PC-3 (cell line): Measurements from ENCODE around the gene PPP2R5A. TPM values are rescaled to one million over a fixed set of nuclear protein-coding genes. Genes with fewer than 3 reads are reported as not detected.

Experiments used
- ATAC-seq: fragments of 200-7000 bp; cut with Tn5 transposase; 2 replicates; pipeline ENCODE4 v1.9.1; 2020; ENCODE audit warnings: mild to moderate bottlenecking, moderate library complexity
- BruUV-seq: library from RNA; stranded (reverse); fragments of 400-500 nt; replicated peaks from 2 replicates; lab custom pipeline; 2021; lab: Mats Ljungman, UMichigan
- CTCF ChIA-PET: fragments of 300-600 bp; sonication (Branson Sonifier 250); formaldehyde crosslinking; loops from one replicate; lab custom pipeline; 2022; ENCODE audit warnings: antibody characterized with exemption; lab: Charles Lee
- POLR2A ChIA-PET: fragments of 300-600 bp; sonication (Branson Sonifier 250); formaldehyde crosslinking; loops from one replicate; lab custom pipeline; 2022; ENCODE audit warnings: antibody characterized with exemption; ENCODE audit not compliant: unreplicated experiment; lab: Charles Lee
- DNase-seq: peaks from one replicate; pipeline ENCODE4 v3.0.0-alpha.2; 2015
- H2AFZ ChIP-seq: fragments of 300-600 bp; sonication (generic); 2 replicates; pipeline ENCODE4 v1.6.0; 2016; ENCODE audit warnings: antibody characterized with exemption, low read length
- H3F3A ChIP-seq: fragments of 300-600 bp; sonication (generic); one replicate; pipeline ENCODE4 v1.6.0; 2017; ENCODE audit warnings: antibody characterized with exemption, low read length, control low read depth, mild to moderate bottlenecking; ENCODE audit not compliant: unreplicated experiment
- H3K27ac ChIP-seq: fragments of 300-600 bp; sonication (generic); 2 replicates; pipeline ENCODE4 v1.5.1; 2016; ENCODE audit warnings: mild to moderate bottlenecking, low read length
- H3K27me3 ChIP-seq: fragments of 300-600 bp; sonication (generic); 2 replicates; pipeline ENCODE4 v1.6.1; 2016; ENCODE audit warnings: low read length, mixed read lengths
- H3K36me3 ChIP-seq: fragments of 300-600 bp; sonication (generic); 2 replicates; pipeline ENCODE4 v1.6.1; 2016; ENCODE audit warnings: low read depth, mixed run types, low read length, mixed read lengths
- H3K4me1 ChIP-seq: fragments of 300-600 bp; sonication (generic); 2 replicates; pipeline ENCODE4 v1.5.1; 2016; ENCODE audit warnings: low read length; ENCODE audit not compliant: insufficient read depth
- H3K4me2 ChIP-seq: fragments of 300-600 bp; sonication (generic); 2 replicates; pipeline ENCODE4 v1.6.0; 2016; ENCODE audit warnings: low read length
- H3K4me3 ChIP-seq: fragments of 300-600 bp; sonication (generic); 2 replicates; pipeline ENCODE4 v1.5.1; 2016; ENCODE audit warnings: mild to moderate bottlenecking, low read length, mixed read lengths
- H3K79me2 ChIP-seq: fragments of 300-600 bp; sonication (generic); 2 replicates; pipeline ENCODE4 v1.6.1; 2017; ENCODE audit warnings: low read length, mixed read lengths
- H3K9ac ChIP-seq: fragments of 300-600 bp; sonication (generic); 2 replicates; pipeline ENCODE4 v1.6.0; 2016; ENCODE audit warnings: mild to moderate bottlenecking, low read length
- H3K9me2 ChIP-seq: fragments of 300-600 bp; sonication (generic); replicated peaks from 2 replicates; pipeline ENCODE4 v1.6.1; 2016; ENCODE audit warnings: mixed run types, low read length, mixed read lengths
- H3K9me3 ChIP-seq: fragments of 300-600 bp; sonication (generic); 2 replicates; pipeline ENCODE4 v1.6.1; 2016; ENCODE audit warnings: low read length, mixed read lengths
- H4K20me1 ChIP-seq: fragments of 300-600 bp; sonication (generic); 2 replicates; pipeline ENCODE4 v1.6.1; 2016; ENCODE audit warnings: low read length, mixed read lengths
- EZH2 ChIP-seq: fragments of 300-600 bp; sonication (generic); IDR thresholded peaks from one replicate; pipeline ENCODE4 v1.6.1; 2017; ENCODE audit warnings: antibody characterized with exemption, mild to moderate bottlenecking, low read length; ENCODE audit not compliant: unreplicated experiment
- EZH2phosphoT487 ChIP-seq: fragments of 300-600 bp; sonication (generic); IDR thresholded peaks from 2 replicates; pipeline ENCODE4 v1.6.1; 2018; ENCODE audit warnings: mild to moderate bottlenecking, antibody characterized with exemption, low read length, borderline replicate concordance
- intact Hi-C: fragments of 100-400 bp; cut with micrococcal nuclease; formaldehyde crosslinking; loops from 2 replicates; pipeline ENCODE4 v1.9.0; 2023
- total RNA-seq: library from RNA; depleted of rRNA; stranded (reverse); fragments of >200 nt; gene quantifications from 2 replicates; pipeline ENCODE4 v1.2.3, GENCODE V29; 2014
- TF ChIP-seq, protein P1 (sequence below): fragments of 300-600 bp; sonication (generic); conservative IDR thresholded peaks from 2 replicates; pipeline ENCODE4 v1.5.1; 2017; ENCODE audit warnings: antibody characterized with exemption, low read depth, mild to moderate bottlenecking, low read length

PPP2R5A gene
- total RNA-seq, 1 experiment from 2014 or later = 44.0 TPM

DNA sequence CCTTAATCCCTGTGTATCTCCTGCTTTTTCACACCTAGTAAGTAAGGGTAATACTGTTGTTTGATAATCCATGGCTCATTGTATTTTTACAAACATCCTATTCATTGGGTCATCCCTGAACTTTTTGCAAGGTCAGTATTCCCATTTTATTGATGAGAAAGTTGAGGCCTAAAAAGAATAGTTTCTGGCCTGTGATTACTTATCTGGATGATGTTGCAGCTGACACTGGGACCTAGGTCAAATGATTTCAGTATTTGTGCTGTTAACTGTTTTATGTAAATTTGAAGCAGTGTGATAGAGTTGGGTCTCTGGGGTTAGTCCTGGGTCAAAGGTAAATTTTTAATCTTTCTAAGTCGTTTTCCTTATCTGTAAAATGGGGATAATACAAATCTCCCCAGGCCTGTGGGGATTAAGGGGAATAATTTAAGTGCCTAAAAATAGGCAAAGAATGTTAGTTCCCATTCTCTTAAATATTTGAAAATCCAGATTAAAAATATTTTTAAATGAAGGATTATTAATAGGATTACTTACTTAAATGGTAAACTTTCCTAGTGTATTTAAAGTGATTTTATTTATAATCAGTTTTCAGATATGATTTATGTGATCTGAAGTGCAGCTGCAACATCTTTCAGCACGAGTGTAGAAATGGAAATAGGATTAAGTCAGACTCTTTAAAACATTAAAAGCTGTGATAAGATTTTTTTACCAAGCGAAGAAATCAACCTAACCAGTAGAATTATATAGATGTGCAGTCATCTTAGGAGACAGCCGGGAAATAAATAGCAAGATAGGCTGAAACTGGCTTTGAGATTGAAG, 4.3 kb downstream of the PPP2R5A start:
- H3K79me2 ChIP-seq = peaks cover 84% of the 10 kb centered on the region
- H2AFZ ChIP-seq = no peak overlapping the region
- H4K20me1 ChIP-seq = peaks cover 14% of the 10 kb centered on the region; the same call in 1 of the 2 replicates
- peak overlapping the region; percentile 11; the same call in 1 of the 2 replicates for H3K4me2 ChIP-seq
- H3K27me3 ChIP-seq = no peaks in the 10 kb centered on the region
- peak overlapping the region; percentile 5 for H3K27ac ChIP-seq
- H3F3A ChIP-seq = no peaks in the 10 kb centered on the region
- POLR2A ChIA-PET = no interaction called here
- no peaks in the 10 kb centered on the region for H3K9me3 ChIP-seq
- intact Hi-C loops = loop anchor here (1.0 to 10.0 kb wide), 6 partner anchors 79 to 607 kb away; partner anchors contain the start of genes ATF3 and NENF
- H3K4me3 ChIP-seq = no peak overlapping the region
- CTCF ChIA-PET = interaction anchor here (2.4 kb wide), 2 partner anchors 167 to 218 kb away, joined by 8 to 19 read pairs; no protein-coding TSS in a partner anchor
- ATAC-seq (no peak), DNase-seq (no peak)
- H3K4me1 ChIP-seq = peaks cover 42% of the 10 kb centered on the region
- BruUV-seq = no TSS peak
- no peaks in the 10 kb centered on the region for H3K9me2 ChIP-seq
- H3K9ac ChIP-seq = no peak overlapping the region
- no peaks in the 10 kb centered on the region for H3K36me3 ChIP-seq
- TF ChIP-seq EZH2 = no peak
- TF ChIP-seq EZH2phosphoT487 = no peak
- TF ChIP-seq, protein P1, sequence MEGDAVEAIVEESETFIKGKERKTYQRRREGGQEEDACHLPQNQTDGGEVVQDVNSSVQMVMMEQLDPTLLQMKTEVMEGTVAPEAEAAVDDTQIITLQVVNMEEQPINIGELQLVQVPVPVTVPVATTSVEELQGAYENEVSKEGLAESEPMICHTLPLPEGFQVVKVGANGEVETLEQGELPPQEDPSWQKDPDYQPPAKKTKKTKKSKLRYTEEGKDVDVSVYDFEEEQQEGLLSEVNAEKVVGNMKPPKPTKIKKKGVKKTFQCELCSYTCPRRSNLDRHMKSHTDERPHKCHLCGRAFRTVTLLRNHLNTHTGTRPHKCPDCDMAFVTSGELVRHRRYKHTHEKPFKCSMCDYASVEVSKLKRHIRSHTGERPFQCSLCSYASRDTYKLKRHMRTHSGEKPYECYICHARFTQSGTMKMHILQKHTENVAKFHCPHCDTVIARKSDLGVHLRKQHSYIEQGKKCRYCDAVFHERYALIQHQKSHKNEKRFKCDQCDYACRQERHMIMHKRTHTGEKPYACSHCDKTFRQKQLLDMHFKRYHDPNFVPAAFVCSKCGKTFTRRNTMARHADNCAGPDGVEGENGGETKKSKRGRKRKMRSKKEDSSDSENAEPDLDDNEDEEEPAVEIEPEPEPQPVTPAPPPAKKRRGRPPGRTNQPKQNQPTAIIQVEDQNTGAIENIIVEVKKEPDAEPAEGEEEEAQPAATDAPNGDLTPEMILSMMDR = no peak

DNA sequence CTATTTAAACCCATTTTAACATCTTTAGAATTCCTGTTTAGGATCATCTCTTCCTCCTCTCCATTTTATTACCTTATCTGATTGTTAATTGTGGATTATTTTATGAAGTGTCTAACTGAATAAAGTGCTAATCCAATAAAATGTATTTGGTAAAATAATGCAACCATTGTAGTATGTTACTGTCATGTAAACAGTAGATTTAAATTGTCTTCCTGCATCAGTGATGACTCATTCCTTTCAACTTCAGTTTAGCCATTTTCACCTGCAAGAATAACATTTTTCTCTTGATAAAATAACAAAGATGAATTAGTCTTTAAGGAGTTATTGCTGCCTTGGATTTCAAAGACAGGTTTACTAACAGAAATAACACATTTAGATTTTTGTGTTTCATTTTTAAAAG, 5.4 kb downstream of the PPP2R5A start:
- ChIA-PET CTCF (interaction anchor here (2.4 kb wide), 2 partner anchors 165 to 219 kb away, joined by 8 to 19 read pairs; no protein-coding TSS in a partner anchor), POLR2A (no interaction called here)
- BruUV-seq = no TSS peak
- no peak overlapping the region for H3K4me3 ChIP-seq
- H3K27ac ChIP-seq = peak overlapping the region; percentile 5; the same call in 1 of the 2 replicates
- no peaks in the 10 kb centered on the region for H3K9me2 ChIP-seq
- no peaks in the 10 kb centered on the region for H3F3A ChIP-seq
- H3K9ac ChIP-seq = no peak overlapping the region
- peaks cover 14% of the 10 kb centered on the region; the same call in 1 of the 2 replicates for H4K20me1 ChIP-seq
- intact Hi-C loops = loop anchor here (1.0 to 5.0 kb wide), 6 partner anchors 78 to 608 kb away; partner anchors contain the start of gene ATF3
- H3K36me3 ChIP-seq = no peaks in the 10 kb centered on the region
- H3K79me2 ChIP-seq = peaks cover 96% of the 10 kb centered on the region
- DNase-seq (peak; percentile 69), ATAC-seq (peak; percentile 16)
- H3K9me3 ChIP-seq = no peaks in the 10 kb centered on the region
- H2AFZ ChIP-seq = no peak overlapping the region
- no peaks in the 10 kb centered on the region for H3K27me3 ChIP-seq
- H3K4me2 ChIP-seq = peak overlapping the region; percentile 11
- H3K4me1 ChIP-seq = peaks cover 42% of the 10 kb centered on the region
- TF ChIP-seq EZH2phosphoT487 (no peak), EZH2 (no peak)

DNA sequence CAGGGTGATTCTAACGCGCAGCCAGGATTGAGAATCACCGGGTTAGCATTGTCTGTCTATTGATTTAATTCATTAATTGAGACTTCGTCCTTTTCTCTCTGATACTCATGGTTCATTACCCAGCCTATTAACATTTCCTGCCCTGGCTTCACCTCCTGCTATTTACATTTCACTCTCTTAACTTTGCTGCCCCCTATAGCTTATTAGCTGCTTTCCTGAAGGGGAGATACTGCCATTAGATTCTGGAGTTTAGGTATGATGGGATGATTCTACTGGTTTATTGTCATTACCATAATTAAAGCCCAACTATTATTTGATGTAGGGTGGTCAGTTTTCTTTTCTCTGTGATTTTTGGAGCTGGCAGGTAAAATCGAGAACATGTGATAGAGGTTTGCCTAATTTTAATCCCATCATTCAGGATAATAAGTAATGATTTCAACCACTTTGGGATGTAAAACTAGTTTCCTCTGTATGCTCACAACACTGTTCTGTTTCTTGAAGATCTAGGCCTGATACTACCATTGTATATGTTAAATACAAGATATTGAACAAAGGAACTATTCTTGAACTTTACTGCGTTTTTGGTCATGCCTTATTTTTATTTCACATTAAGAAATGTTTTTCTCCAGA, 6.4 kb downstream of the PPP2R5A start:
- CTCF ChIA-PET = interaction anchor here (0.7 to 2.4 kb wide), 5 partner anchors 164 to 1215 kb away, joined by 5 to 19 read pairs (median 5); partner anchors contain the start of genes ATF3 and DTL
- Histone ChIP-seq H4K20me1 (peaks cover 14% of the 10 kb centered on the region; the same call in 1 of the 2 replicates), H3K9me2 (no peaks in the 10 kb centered on the region), H3K4me1 (peaks cover 45% of the 10 kb centered on the region), H3K27me3 (no peaks in the 10 kb centered on the region), H2AFZ (no peak overlapping the region), H3F3A (no peaks in the 10 kb centered on the region), H3K27ac (no peak overlapping the region), H3K36me3 (no peaks in the 10 kb centered on the region), H3K4me2 (peak overlapping the region; percentile 11), H3K9ac (no peak overlapping the region), H3K9me3 (no peaks in the 10 kb centered on the region), H3K4me3 (no peak overlapping the region), H3K79me2 (peaks cover 98% of the 10 kb centered on the region)
- intact Hi-C loops = loop anchor here (1.0 to 5.0 kb wide), 6 partner anchors 23 to 609 kb away; partner anchors contain the start of gene ATF3
- TF ChIP-seq, protein P1 = peak; percentile 99
- no peak for TF ChIP-seq EZH2
- no peak for TF ChIP-seq EZH2phosphoT487
- DNase-seq = peak; percentile 84
- POLR2A ChIA-PET = interaction anchor here (0.6 to 0.7 kb wide), 2 partner anchors 89 to 221 kb away, joined by 4 to 7 read pairs; no protein-coding TSS in a partner anchor
- ATAC-seq = peak; percentile 52
- BruUV-seq = no TSS peak
